WTC11 (cell line): Measurements from ENCODE around the gene PITHD1. TPM values are rescaled to one million over a fixed set of nuclear protein-coding genes. Genes with fewer than 3 reads are reported as not detected.
A peak's percentile ranks its signal among the peaks of the same experiment; 100 is the strongest.

Experiments used
- ATAC-seq: fragments of 200-7000 bp; cut with Tn5 transposase; 2 replicates; pipeline ENCODE4 v1.10.0; 2021; ENCODE audit warnings: mild to moderate bottlenecking, moderate library complexity
- CTCF ChIA-PET: fragments of 300-600 bp; sonication (Branson Sonifier 250); formaldehyde crosslinking; loops from one replicate; lab custom pipeline; 2021; ENCODE audit warnings: antibody characterized with exemption; lab: Charles Lee
- POLR2A ChIA-PET: fragments of 350-600 bp; sonication (Branson Sonifier 250); formaldehyde crosslinking; loops from one replicate; lab custom pipeline; 2021; ENCODE audit warnings: antibody characterized with exemption; lab: Charles Lee
- DNase-seq: peaks from one replicate; pipeline ENCODE4 v3.0.0; 2021; ENCODE audit warnings: low spot score
- H3K27ac Mint-ChIP-seq: 2 replicates; pipeline ENCODE4 v1.8.0; 2021; ENCODE audit warnings: mixed read lengths
- H3K27me3 Mint-ChIP-seq: 2 replicates; pipeline ENCODE4 v1.8.0; 2021; ENCODE audit warnings: low read depth, mild to moderate bottlenecking, moderate library complexity, mixed read lengths
- H3K36me3 Mint-ChIP-seq: 2 replicates; pipeline ENCODE4 v1.8.0; 2021; ENCODE audit warnings: mixed read lengths
- H3K4me1 Mint-ChIP-seq: 2 replicates; pipeline ENCODE4 v1.8.0; 2022; ENCODE audit warnings: mixed read lengths
- H3K4me3 Mint-ChIP-seq: 2 replicates; pipeline ENCODE4 v1.8.0; 2021; ENCODE audit warnings: mild to moderate bottlenecking, moderate library complexity, mixed read lengths
- H3K9me3 Mint-ChIP-seq: 2 replicates; pipeline ENCODE4 v1.8.0; 2021; ENCODE audit warnings: mixed read lengths
- CREB1 ChIP-seq: sonication (generic); formaldehyde crosslinking; IDR thresholded peaks from 2 replicates; pipeline ENCODE4 v1.8.0; 2023; ENCODE audit warnings: mild to moderate bottlenecking, missing genetic modification reagents
- ETV6 ChIP-seq: sonication (generic); formaldehyde crosslinking; IDR thresholded peaks from 2 replicates; pipeline ENCODE4 v1.8.1; 2022; ENCODE audit warnings: mild to moderate bottlenecking, missing genetic modification reagents
- FOXK1 ChIP-seq: sonication (generic); formaldehyde crosslinking; IDR thresholded peaks from 2 replicates; pipeline ENCODE4 v1.8.0; 2022; ENCODE audit warnings: mild to moderate bottlenecking, moderate library complexity, missing genetic modification reagents
- GTF2I ChIP-seq: fragments of 250-450 bp; sonication (Bioruptor Pico); conservative IDR thresholded peaks from 2 replicates; pipeline ENCODE4 v1.4.0; 2021; ENCODE audit warnings: mild to moderate bottlenecking
- NFATC4 ChIP-seq: fragments of 250-450 bp; sonication (Bioruptor Pico); IDR thresholded peaks from 2 replicates; pipeline ENCODE4 v1.9.0; 2021; ENCODE audit warnings: mild to moderate bottlenecking
- NFE2L1 ChIP-seq: sonication (generic); formaldehyde crosslinking; IDR thresholded peaks from 2 replicates; pipeline ENCODE4 v1.8.1; 2023; ENCODE audit warnings: missing genetic modification reagents
- NR2C2 ChIP-seq: sonication (generic); formaldehyde crosslinking; IDR thresholded peaks from 2 replicates; pipeline ENCODE4 v1.8.0; 2022; ENCODE audit warnings: mild to moderate bottlenecking, missing genetic modification reagents
- TEAD4 ChIP-seq: sonication (generic); formaldehyde crosslinking; IDR thresholded peaks from 2 replicates; pipeline ENCODE4 v1.8.0; 2022; ENCODE audit warnings: mild to moderate bottlenecking, missing genetic modification reagents
- ZNF138 ChIP-seq: sonication (generic); formaldehyde crosslinking; conservative IDR thresholded peaks from 2 replicates; pipeline ENCODE4 v1.8.1; 2022; ENCODE audit warnings: mild to moderate bottlenecking, moderate library complexity, missing genetic modification reagents
- ZNF219 ChIP-seq: sonication (generic); formaldehyde crosslinking; IDR thresholded peaks from 2 replicates; pipeline ENCODE4 v1.8.0; 2023; ENCODE audit warnings: missing genetic modification reagents, mild to moderate bottlenecking, borderline replicate concordance
- ZNF263 ChIP-seq: sonication (generic); formaldehyde crosslinking; IDR thresholded peaks from 2 replicates; pipeline ENCODE4 v1.8.1; 2022; ENCODE audit warnings: low read depth, mild to moderate bottlenecking, moderate library complexity, missing genetic modification reagents
- ZNF396 ChIP-seq: fragments of 250-450 bp; sonication (Bioruptor Pico); IDR thresholded peaks from 2 replicates; pipeline ENCODE4 v1.8.0; 2021; ENCODE audit warnings: mild to moderate bottlenecking, moderate library complexity, borderline replicate concordance
- total RNA-seq: library from RNA; stranded (reverse); gene quantifications from 3 replicates; pipeline ENCODE4 v1.2.3, GENCODE V29; 2021
- TF ChIP-seq, protein P1 (sequence below): fragments of 250-450 bp; sonication (Bioruptor Pico); IDR thresholded peaks from 2 replicates; pipeline ENCODE4 v1.8.0; 2021; ENCODE audit warnings: mild to moderate bottlenecking
- TF ChIP-seq, protein P2 (sequence below): fragments of 250-450 bp; sonication (Bioruptor Pico); IDR thresholded peaks from 2 replicates; pipeline ENCODE4 v1.9.0; 2021; ENCODE audit warnings: mild to moderate bottlenecking
- TF ChIP-seq, protein P3 (sequence below): sonication (generic); formaldehyde crosslinking; IDR thresholded peaks from 2 replicates; pipeline ENCODE4 v1.8.1; 2023; ENCODE audit warnings: mild to moderate bottlenecking, moderate library complexity, missing genetic modification reagents
- TF ChIP-seq, protein P4 (sequence below): sonication (generic); formaldehyde crosslinking; IDR thresholded peaks from 2 replicates; pipeline ENCODE4 v1.8.1; 2022; ENCODE audit warnings: mild to moderate bottlenecking, missing genetic modification reagents, moderate library complexity, borderline replicate concordance
- TF ChIP-seq, protein P5 (sequence below): sonication (generic); formaldehyde crosslinking; IDR thresholded peaks from 2 replicates; pipeline ENCODE4 v1.8.0; 2023; ENCODE audit warnings: missing genetic modification reagents
- TF ChIP-seq, protein P6 (sequence below): sonication (generic); formaldehyde crosslinking; IDR thresholded peaks from 2 replicates; pipeline ENCODE4 v1.8.1; 2022; ENCODE audit warnings: mild to moderate bottlenecking, moderate library complexity, missing genetic modification reagents
- TF ChIP-seq, protein P7 (sequence below): sonication (generic); formaldehyde crosslinking; IDR thresholded peaks from 2 replicates; pipeline ENCODE4 v1.8.0; 2022; ENCODE audit warnings: mild to moderate bottlenecking, missing genetic modification reagents
- TF ChIP-seq, protein P8 (sequence below): sonication (generic); formaldehyde crosslinking; IDR thresholded peaks from 2 replicates; pipeline ENCODE4 v1.8.1; 2022; ENCODE audit warnings: low read depth, missing genetic modification reagents, borderline replicate concordance

PITHD1 gene
- total RNA-seq, 1 experiment from 2014 or later: 66.2 TPM

DNA sequence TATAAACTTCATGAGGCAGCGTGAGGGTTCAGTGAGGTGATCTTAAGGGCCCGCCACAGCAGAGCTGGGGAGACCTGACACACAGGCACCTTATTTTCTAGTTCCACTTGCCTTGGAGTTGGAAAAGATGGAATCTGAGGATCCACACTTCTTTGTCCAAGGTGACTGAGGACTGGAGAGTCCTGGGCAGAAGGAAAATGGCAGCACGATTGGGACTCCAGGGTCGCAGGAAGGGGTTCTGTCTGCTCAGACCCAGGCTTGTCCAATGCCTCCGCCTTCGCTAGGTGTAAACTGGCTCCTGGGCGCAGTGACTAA, 21.0 kb downstream of the PITHD1 start:
- ChIA-PET CTCF (interaction anchor here (1.5 to 7.8 kb wide), 6 partner anchors 8 to 118 kb away, joined by 3 to 109 read pairs (median 23); partner anchors contain the start of genes LYPLA2 and PITHD1), POLR2A (interaction anchor here (1.5 kb wide), 1 partner anchor 47 kb away, joined by 3 read pairs; no protein-coding TSS in a partner anchor)
- Mint-ChIP-seq H3K9me3 (no peaks in the 10 kb centered on the region), H3K36me3 (peaks cover 13% of the 10 kb centered on the region), H3K4me1 (peaks cover 14% of the 10 kb centered on the region)
- no peak for ATAC-seq
- TF ChIP-seq, protein P1, sequence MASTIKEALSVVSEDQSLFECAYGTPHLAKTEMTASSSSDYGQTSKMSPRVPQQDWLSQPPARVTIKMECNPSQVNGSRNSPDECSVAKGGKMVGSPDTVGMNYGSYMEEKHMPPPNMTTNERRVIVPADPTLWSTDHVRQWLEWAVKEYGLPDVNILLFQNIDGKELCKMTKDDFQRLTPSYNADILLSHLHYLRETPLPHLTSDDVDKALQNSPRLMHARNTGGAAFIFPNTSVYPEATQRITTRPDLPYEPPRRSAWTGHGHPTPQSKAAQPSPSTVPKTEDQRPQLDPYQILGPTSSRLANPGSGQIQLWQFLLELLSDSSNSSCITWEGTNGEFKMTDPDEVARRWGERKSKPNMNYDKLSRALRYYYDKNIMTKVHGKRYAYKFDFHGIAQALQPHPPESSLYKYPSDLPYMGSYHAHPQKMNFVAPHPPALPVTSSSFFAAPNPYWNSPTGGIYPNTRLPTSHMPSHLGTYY (CRISPR knock-in tag): no peak
- TF ChIP-seq, protein P2, sequence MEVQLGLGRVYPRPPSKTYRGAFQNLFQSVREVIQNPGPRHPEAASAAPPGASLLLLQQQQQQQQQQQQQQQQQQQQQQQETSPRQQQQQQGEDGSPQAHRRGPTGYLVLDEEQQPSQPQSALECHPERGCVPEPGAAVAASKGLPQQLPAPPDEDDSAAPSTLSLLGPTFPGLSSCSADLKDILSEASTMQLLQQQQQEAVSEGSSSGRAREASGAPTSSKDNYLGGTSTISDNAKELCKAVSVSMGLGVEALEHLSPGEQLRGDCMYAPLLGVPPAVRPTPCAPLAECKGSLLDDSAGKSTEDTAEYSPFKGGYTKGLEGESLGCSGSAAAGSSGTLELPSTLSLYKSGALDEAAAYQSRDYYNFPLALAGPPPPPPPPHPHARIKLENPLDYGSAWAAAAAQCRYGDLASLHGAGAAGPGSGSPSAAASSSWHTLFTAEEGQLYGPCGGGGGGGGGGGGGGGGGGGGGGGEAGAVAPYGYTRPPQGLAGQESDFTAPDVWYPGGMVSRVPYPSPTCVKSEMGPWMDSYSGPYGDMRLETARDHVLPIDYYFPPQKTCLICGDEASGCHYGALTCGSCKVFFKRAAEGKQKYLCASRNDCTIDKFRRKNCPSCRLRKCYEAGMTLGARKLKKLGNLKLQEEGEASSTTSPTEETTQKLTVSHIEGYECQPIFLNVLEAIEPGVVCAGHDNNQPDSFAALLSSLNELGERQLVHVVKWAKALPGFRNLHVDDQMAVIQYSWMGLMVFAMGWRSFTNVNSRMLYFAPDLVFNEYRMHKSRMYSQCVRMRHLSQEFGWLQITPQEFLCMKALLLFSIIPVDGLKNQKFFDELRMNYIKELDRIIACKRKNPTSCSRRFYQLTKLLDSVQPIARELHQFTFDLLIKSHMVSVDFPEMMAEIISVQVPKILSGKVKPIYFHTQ: no peak
- no peak for TF ChIP-seq ZNF138 (CRISPR knock-in tag)
- TF ChIP-seq, all 79 proteins: peak for 0
- H3K27me3 Mint-ChIP-seq: peaks cover 17% of the 10 kb centered on the region
- no peak for DNase-seq
- peak overlapping the region; percentile 96 for H3K4me3 Mint-ChIP-seq
- no peak overlapping the region; the same call in 1 of the 2 replicates for H3K27ac Mint-ChIP-seq

DNA sequence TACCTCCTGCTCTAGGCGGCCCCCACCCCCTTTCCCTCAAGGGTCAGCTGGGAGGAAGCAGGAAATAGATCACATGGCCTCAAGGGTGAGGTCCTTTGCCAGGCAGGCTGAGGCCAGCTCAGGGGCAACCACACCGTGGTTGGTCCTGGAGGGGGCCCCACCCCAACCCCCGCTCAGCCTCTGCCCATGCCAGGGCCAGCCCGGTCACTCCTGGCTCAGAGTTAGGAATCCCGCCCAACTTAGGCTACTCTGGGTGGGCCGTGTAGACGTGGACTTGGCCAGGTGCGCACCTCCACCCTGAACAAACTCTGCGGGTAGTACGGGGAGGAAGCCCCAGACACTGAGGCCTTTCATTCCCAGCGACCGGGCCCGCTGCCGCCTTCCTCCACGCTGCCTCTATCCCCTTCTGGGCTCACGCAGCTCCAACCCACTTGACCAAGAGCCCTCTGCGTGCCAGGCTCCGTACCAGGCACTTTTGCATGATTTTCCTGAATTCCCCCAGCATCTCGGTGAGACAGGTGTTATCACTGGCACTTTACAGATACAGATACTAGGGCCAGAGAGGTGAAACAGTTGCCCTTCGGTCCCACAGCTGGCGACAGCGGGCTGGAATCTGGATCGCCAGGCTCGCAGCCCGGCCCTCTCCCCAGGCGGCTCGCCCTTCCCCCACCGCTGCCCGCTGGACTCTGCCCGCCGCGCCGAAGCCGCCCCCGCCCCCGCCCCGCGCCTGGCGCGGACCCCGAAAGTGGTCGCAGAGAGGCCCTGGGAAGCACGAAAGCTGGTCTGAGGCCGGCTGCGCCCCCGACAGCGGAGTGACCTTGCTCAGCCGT, 21.6 kb downstream of the PITHD1 start:
- H3K27me3 Mint-ChIP-seq: peaks cover 17% of the 10 kb centered on the region
- ATAC-seq (peak; percentile 42), DNase-seq (peak; percentile 57)
- ChIA-PET CTCF (interaction anchor here (0.6 to 7.8 kb wide), 7 partner anchors 9 to 117 kb away, joined by 3 to 109 read pairs (median 22); partner anchors contain the start of genes LYPLA2 and PITHD1), POLR2A (interaction anchor here (0.7 to 1.6 kb wide), 4 partner anchors 21 to 48 kb away, joined by 3 to 5 read pairs (median 3); partner anchors contain the start of genes HMGCL and PITHD1)
- H3K27ac Mint-ChIP-seq: peak overlapping the region; percentile 94
- peak overlapping the region; percentile 96 for H3K4me3 Mint-ChIP-seq
- H3K36me3 Mint-ChIP-seq: peaks cover 13% of the 10 kb centered on the region
- no peaks in the 10 kb centered on the region for H3K9me3 Mint-ChIP-seq
- peaks cover 14% of the 10 kb centered on the region for H3K4me1 Mint-ChIP-seq
- TF ChIP-seq, protein P3, sequence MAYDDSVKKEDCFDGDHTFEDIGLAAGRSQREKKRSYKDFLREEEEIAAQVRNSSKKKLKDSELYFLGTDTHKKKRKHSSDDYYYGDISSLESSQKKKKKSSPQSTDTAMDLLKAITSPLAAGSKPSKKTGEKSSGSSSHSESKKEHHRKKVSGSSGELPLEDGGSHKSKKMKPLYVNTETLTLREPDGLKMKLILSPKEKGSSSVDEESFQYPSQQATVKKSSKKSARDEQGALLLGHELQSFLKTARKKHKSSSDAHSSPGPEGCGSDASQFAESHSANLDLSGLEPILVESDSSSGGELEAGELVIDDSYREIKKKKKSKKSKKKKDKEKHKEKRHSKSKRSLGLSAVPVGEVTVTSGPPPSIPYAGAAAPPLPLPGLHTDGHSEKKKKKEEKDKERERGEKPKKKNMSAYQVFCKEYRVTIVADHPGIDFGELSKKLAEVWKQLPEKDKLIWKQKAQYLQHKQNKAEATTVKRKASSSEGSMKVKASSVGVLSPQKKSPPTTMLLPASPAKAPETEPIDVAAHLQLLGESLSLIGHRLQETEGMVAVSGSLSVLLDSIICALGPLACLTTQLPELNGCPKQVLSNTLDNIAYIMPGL: 0 out of 2 replicates have a peak, but pooled peaks have one; percentile 4
- TF ChIP-seq ZNF396 (no peak), FOXK1 (CRISPR knock-in tag) (0 out of 2 replicates have a peak, but pooled peaks have one; percentile 34), TEAD4 (CRISPR knock-in tag) (no peak), NR2C2 (CRISPR knock-in tag) (no peak), GTF2I (CRISPR knock-in tag) (0 out of 2 replicates have a peak, but pooled peaks have one; percentile 67), NFE2L1 (CRISPR knock-in tag) (no peak), NFATC4 (no peak), ETV6 (peak; percentile 62), ZNF219 (CRISPR knock-in tag) (no peak), CREB1 (CRISPR knock-in tag) (peak; percentile 73; the same call in 1 of the 2 replicates), ZNF263 (CRISPR knock-in tag) (no peak)
- TF ChIP-seq, protein P4, sequence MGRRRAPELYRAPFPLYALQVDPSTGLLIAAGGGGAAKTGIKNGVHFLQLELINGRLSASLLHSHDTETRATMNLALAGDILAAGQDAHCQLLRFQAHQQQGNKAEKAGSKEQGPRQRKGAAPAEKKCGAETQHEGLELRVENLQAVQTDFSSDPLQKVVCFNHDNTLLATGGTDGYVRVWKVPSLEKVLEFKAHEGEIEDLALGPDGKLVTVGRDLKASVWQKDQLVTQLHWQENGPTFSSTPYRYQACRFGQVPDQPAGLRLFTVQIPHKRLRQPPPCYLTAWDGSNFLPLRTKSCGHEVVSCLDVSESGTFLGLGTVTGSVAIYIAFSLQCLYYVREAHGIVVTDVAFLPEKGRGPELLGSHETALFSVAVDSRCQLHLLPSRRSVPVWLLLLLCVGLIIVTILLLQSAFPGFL (CRISPR knock-in tag): no peak
- TF ChIP-seq, protein P1 (CRISPR knock-in tag): no peak
- TF ChIP-seq, protein P5, sequence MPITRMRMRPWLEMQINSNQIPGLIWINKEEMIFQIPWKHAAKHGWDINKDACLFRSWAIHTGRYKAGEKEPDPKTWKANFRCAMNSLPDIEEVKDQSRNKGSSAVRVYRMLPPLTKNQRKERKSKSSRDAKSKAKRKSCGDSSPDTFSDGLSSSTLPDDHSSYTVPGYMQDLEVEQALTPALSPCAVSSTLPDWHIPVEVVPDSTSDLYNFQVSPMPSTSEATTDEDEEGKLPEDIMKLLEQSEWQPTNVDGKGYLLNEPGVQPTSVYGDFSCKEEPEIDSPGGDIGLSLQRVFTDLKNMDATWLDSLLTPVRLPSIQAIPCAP (CRISPR knock-in tag): 0 out of 2 replicates have a peak, but pooled peaks have one; percentile 16
- TF ChIP-seq, protein P6, sequence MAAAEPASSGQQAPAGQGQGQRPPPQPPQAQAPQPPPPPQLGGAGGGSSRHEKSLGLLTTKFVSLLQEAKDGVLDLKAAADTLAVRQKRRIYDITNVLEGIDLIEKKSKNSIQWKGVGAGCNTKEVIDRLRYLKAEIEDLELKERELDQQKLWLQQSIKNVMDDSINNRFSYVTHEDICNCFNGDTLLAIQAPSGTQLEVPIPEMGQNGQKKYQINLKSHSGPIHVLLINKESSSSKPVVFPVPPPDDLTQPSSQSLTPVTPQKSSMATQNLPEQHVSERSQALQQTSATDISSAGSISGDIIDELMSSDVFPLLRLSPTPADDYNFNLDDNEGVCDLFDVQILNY (CRISPR knock-in tag): no peak
- TF ChIP-seq, protein P7, sequence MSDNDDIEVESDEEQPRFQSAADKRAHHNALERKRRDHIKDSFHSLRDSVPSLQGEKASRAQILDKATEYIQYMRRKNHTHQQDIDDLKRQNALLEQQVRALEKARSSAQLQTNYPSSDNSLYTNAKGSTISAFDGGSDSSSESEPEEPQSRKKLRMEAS (CRISPR knock-in tag): peak; percentile 57; the same call in 1 of the 2 replicates
- TF ChIP-seq, protein P8, sequence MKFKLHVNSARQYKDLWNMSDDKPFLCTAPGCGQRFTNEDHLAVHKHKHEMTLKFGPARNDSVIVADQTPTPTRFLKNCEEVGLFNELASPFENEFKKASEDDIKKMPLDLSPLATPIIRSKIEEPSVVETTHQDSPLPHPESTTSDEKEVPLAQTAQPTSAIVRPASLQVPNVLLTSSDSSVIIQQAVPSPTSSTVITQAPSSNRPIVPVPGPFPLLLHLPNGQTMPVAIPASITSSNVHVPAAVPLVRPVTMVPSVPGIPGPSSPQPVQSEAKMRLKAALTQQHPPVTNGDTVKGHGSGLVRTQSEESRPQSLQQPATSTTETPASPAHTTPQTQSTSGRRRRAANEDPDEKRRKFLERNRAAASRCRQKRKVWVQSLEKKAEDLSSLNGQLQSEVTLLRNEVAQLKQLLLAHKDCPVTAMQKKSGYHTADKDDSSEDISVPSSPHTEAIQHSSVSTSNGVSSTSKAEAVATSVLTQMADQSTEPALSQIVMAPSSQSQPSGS: no peak
